Measurements from ENCODE around the gene LINC01488. TPM values are rescaled to one million over a fixed set of nuclear protein-coding genes. Genes with fewer than 3 reads are reported as not detected.

LINC01488 gene
- total and polyA plus RNA-seq, 9 of the 15 experiments (the other 6 are each of a cell fraction or from before 2014, with no cell fraction given), result not detected

GRCh38 chr11:69449320-69450063, 32.0 kb upstream of the LINC01488 start (continued):
- no peak for TF ChIP-seq PKNOX1 (IDR thresholded peaks at IDR 0.05)
- no peak; a peak in 2 of 4 replicates for TF ChIP-seq TBL1XR1 (IDR thresholded peaks at IDR 0.05; ENCODE audit: low read length in 2 of 2)
- TF ChIP-seq ZNF3 (CRISPR knock-in tag; IDR thresholded peaks at IDR 0.05), result no peak
- TF ChIP-seq COPS2 (conservative IDR thresholded peaks at IDR 0.05), result no peak
- TF ChIP-seq MECOM (CRISPR knock-in tag; IDR thresholded peaks at IDR 0.05), result no peak
- TF ChIP-seq CXXC5 (CRISPR knock-in tag; IDR thresholded peaks at IDR 0.05), result peak; percentile 78
- peak; percentile 80 for TF ChIP-seq POLR2AphosphoS5 (IDR thresholded peaks at IDR 0.05; ENCODE audit: control insufficient read depth, insufficient read depth, low read depth, low read length)
- no peak for TF ChIP-seq KDM2B (CRISPR knock-in tag; IDR thresholded peaks at IDR 0.05)
- TF ChIP-seq HINFP (tag; conservative IDR thresholded peaks at IDR 0.05; ENCODE audit: low read depth), result no peak
- no peak for TF ChIP-seq PTRF (tag; IDR thresholded peaks at IDR 0.05)
- no peak for TF ChIP-seq XRCC3 (IDR thresholded peaks at IDR 0.05)
- no peak for TF ChIP-seq ZNF511 (CRISPR knock-in tag; IDR thresholded peaks at IDR 0.05)
- TF ChIP-seq ZNF398 (CRISPR knock-in tag; IDR thresholded peaks at IDR 0.05), result no peak
- no peak for TF ChIP-seq SMARCA5 (IDR thresholded peaks at IDR 0.05)
- TF ChIP-seq ZNF707 (CRISPR knock-in tag; conservative IDR thresholded peaks at IDR 0.05), result no peak
- peak; percentile 95 for TF ChIP-seq TCF7 (IDR thresholded peaks at IDR 0.05; ENCODE audit: borderline replicate concordance)
- no peak for TF ChIP-seq ZNF408 (CRISPR knock-in tag; IDR thresholded peaks at IDR 0.05; ENCODE audit: low read depth)
- no peak for TF ChIP-seq POLR3A (IDR thresholded peaks at IDR 0.05; ENCODE audit: borderline replicate concordance, extremely low read depth, insufficient read depth, insufficient read length)
- TF ChIP-seq THRB (CRISPR knock-in tag; conservative IDR thresholded peaks at IDR 0.05), result no peak
- TF ChIP-seq PATZ1 (CRISPR knock-in tag; IDR thresholded peaks at IDR 0.05; ENCODE audit: borderline replicate concordance), result no peak

Measured in K562 (cell line).